Central memory CD4-positive, alpha-beta T cell (primary cell): ENCODE measurements around the gene EXOC1L.
"Not testable (repeated sequence)": the region's sequence is repeated elsewhere in the genome, so short reads cannot be mapped to it uniquely, and the experiment has no call there.

Experiments used
- DNase-seq: peaks from one replicate; pipeline ENCODE4 v3.0.0; 2022

EXOC1L gene

GRCh38 chr4:55838952-55839351 is 19.4 kb downstream of the EXOC1L start:
- no peak for DNase-seq

GRCh38 chr4:55840956-55841355 is 21.4 kb downstream of the EXOC1L start:
- DNase-seq, result no peak

GRCh38 chr4:55841373-55842239 is 22.0 kb downstream of the EXOC1L start:
- not testable (repeated sequence) for DNase-seq

- DNase-seq, result not testable (repeated sequence)
Observed at GRCh38 chr4:55842312-55842711, 22.7 kb downstream of the EXOC1L start.

- no peak for DNase-seq
Observed at GRCh38 chr4:55849724-55850123, 30.1 kb downstream of the EXOC1L start.

- peak; percentile 22 for DNase-seq
Observed at GRCh38 chr4:55851885-55852284, 32.3 kb downstream of the EXOC1L start.

GRCh38 chr4:55853484-55854046 is 34.0 kb downstream of the EXOC1L start, which contains the start of gene EXOC1:
TSS of gene EXOC1 (plus strand) at chr4:55853648. CDS start at chr4:55858324, 4,676 bp downstream.
- DNase-seq, result peak; percentile 93

- DNase-seq, result no peak
Observed at GRCh38 chr4:55854129-55854528, 34.5 kb downstream of the EXOC1L start.

- no peak for DNase-seq
Observed at GRCh38 chr4:55857586-55857985, 38.0 kb downstream of the EXOC1L start.

- DNase-seq, result no peak
Observed at GRCh38 chr4:55859711-55860110, 40.1 kb downstream of the EXOC1L start.

GRCh38 chr4:55864577-55865223 is 45.1 kb downstream of the EXOC1L start:
- DNase-seq, result no peak

GRCh38 chr4:55865228-55865806 is 45.7 kb downstream of the EXOC1L start:
- DNase-seq, result no peak

- DNase-seq, result peak; percentile 13
Observed at GRCh38 chr4:55866290-55866907, 46.8 kb downstream of the EXOC1L start.

GRCh38 chr4:55866973-55867574 is 47.5 kb downstream of the EXOC1L start:
- peak; percentile 49 for DNase-seq

GRCh38 chr4:55868581-55869090 is 49.0 kb downstream of the EXOC1L start:
- no peak for DNase-seq

GRCh38 chr4:55871299-55871800 is 51.8 kb downstream of the EXOC1L start:
- DNase-seq, result no peak

GRCh38 chr4:55874831-55875230 is 55.2 kb downstream of the EXOC1L start:
- DNase-seq, result no peak

- DNase-seq, result no peak
Observed at GRCh38 chr4:55876387-55876786, 56.8 kb downstream of the EXOC1L start.

- DNase-seq, result no peak
Observed at GRCh38 chr4:55879224-55879623, 59.6 kb downstream of the EXOC1L start.

- DNase-seq, result no peak
Observed at GRCh38 chr4:55880652-55881280, 61.2 kb downstream of the EXOC1L start.

- DNase-seq, result no peak
Observed at GRCh38 chr4:55884093-55884850, 64.7 kb downstream of the EXOC1L start.
